GM18517 (cell line): Measurements from ENCODE around the gene ZC3H12D.

Experiments
- ATAC-seq: cut with Tn5 transposase; IDR thresholded peaks from one replicate; pipeline ENCODE4 v1.9.1; 2021; ENCODE audit warnings: mild to moderate bottlenecking, moderate library complexity; ENCODE audit not compliant: unreplicated experiment

Gene ZC3H12D

DNA sequence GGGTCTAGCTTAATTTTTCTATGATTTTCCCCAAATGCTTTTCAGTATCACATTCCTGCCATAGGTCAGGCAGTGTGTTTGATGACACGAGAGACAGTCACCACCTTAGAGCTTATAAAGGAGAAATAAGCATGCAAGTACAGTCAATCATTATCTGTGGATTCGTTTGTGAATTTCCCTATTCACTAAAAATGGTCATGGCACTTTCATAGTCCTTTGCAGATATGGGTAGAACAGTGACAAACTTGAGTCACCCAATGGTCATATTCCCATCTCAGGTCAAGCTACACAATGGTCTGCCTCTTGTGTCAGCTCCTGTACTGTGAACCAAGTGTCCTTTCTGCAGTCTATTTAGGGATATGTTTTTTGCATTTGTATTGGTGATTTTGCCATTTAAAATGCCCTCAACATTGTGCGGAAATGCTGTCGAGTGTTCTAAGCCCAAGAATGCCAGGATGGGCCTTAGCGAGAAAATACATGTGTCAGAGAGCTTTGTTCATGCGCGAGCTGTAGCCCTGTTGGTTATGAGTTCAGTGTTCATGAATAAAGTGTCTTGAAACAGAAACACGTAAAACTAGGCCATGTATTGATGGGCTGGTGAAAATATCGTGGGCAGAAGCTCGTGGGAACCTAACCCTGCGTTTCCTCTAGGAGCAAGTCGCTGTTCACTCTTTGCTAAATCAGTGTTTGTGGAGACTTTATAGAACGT, 65.0 kb downstream of the ZC3H12D start:
- ATAC-seq = no peak

DNA sequence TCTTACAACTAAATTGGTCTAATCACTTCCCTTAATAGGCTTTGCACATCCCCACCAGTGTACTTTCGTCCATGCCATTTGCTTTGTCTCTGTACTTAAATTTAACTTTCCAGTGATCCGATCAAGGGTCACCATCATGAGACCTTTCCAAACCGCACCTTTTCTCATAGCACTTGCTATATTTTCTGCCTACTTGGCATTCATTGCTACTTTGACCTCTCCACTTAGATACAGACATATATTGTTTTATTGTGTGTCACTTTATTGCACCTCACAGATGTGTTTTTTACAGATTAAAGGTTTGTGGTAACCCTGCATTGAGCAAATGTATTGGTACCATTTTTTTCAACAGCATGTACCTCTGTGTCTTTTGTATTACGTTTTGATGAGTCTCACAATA, 70.0 kb downstream of the ZC3H12D start:
- ATAC-seq = no peak

- ATAC-seq = no peak
Observed at GRCh38 chr6:149414009-149414408, 70.8 kb downstream of the ZC3H12D start.

GRCh38 chr6:149410557-149410956, 74.3 kb downstream of the ZC3H12D start:
- ATAC-seq = no peak

DNA sequence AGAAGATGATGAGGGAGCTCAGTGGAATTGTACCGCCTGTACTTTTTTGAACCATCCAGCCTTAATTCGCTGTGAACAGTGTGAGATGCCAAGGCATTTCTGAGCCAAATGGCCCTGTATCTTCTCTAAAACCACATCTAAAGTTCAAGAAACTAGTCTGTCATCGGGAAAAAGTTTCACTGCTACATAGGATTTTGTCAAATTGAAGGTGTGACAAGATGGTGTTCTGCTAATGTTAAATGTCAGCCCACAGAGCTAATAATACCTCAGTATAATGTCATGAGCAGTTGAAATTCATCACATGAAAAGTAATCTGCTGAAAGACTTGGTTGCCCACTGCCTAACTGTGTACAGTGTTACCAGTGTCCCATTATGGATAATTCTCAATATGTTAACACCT, 75.2 kb downstream of the ZC3H12D start:
- no peak for ATAC-seq

DNA sequence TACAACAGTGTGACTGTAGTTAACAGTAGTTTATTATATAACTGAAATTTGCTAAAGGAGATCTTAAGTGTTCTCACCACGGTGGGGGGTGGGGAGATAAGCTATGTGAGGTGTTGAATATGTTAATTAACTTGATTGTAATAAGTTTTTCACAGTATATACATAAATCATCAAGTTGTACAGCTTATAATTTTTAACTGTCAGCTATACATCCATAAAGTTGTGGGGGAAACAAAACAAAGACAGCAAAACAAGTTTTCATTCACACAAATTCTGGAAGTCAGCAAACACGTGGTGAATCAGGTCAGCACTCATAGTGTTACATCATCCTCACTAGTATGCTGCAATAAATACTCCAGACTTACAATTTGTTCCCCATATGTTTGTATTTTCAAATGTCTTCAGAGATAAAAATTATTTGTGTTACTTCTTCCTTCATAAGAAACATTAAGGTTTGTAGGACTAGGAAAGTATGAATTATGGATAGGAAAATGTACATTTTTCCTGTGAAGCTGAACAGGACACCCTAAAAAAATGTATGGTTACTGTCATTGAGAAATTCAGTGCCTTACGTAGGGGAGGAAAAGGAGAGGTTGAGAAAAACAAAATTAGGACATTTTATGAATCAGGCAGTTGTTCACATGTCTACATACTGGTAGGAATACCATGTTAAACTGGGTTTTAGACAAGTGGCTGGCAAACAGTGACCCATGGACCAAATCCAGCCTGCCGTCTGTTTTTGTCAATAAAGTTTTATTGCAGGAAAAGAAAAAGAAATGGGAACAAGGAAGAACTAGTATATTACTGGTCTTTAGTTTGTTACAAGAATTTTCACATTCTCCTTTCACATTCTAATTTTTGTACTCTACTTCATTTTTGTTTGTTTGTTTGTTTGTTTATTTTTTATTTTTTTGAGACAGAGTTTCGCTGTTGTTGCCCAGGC, 78.7 kb downstream of the ZC3H12D start:
- no peak for ATAC-seq

DNA sequence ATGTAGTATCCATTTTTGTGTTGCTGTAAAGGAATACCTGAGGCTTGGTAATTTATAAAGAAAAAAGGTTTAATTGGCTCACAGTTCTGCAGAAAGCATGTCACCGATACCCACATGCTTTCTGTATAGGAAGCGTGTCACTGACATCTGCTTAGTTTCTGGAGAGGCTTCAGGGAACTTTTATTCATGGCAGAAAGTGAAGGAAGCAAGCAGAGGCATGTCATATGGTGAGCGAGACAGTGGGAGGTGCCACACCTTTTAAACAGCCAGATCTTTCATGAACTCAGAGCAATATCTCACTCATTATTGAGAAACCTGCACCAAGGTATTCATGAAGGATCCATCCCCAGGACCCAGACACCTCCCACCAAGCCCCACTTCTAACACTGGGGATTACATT, 81.3 kb downstream of the ZC3H12D start:
- ATAC-seq = no peak

DNA sequence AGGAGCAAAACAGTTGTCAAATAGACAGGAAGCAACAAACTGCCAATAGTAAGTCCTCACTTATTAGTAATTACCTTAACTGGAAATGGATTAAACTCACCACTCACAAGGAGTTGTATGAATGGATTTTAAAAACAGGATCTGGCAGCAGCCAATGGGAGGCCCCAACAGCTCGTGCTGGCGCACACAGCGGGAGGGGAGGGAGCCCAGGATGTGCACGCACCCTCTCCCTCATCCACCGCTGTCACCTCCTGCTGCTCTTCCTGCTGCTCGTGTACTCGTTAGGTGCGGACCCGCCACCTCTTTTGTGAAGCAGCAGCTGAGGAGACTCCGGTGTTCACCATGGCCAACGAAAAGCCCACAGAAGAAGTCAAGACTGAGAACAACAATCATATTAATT, 84.8 kb downstream of the ZC3H12D start, which contains the start of gene SUMO4:
SUMO4 (plus strand) TSS at position 213 of the 400 bp plus-strand sequence; CDS start at position 343, 130 bp downstream.
- ATAC-seq = no peak

DNA sequence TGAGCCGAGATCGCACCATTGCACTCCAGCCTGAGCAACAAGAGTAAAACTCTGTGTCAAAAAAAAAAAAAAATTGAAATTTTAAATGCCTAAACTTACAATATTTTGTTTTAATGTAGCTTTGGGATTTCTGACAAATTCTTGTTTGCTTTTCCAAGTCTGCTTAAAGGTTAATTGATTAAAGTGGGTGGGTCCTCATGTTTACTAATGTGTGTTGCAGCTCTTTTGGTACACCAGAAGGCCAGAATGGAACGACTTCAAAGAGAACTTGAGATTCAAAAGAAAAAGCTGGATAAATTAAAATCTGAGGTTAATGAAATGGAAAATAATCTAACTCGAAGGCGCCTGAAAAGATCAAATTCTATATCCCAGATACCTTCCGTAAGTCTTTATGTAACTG, 87.4 kb downstream of the ZC3H12D start:
- no peak for ATAC-seq
